ENCODE data around the gene UFSP2. TPM values are rescaled to one million over a fixed set of nuclear protein-coding genes. Genes with fewer than 3 reads are reported as not detected.
"Not testable (repeated sequence)": the region's sequence is repeated elsewhere in the genome, so short reads cannot be mapped to it uniquely, and the experiment has no call there.

UFSP2 gene
- total RNA-seq, 1 experiment from 2014 or later = 19.0 TPM

DNA sequence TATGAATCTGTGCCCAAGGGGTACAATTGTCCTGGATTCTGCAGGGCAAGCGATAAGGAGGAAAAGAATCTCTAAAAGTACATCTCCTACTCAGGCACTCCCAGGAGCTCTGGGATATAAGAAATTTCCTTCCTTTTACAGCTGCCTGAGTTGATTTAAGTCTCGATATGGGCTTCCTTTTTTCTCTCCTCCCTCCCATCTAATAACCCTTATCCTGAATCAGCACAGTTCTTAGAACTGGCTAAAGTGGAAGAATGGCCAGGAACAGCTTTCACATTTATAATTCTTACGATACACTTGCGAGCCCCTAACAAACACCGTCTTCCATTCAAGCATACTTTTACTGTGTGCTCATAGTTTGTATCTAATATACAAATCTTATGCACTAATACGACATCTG lies 51.2 kb downstream of the UFSP2 start:
- H3K4me3 ChIP-seq (ENCODE audit: low read length) = no peak overlapping the region
- H3K9me3 ChIP-seq (ENCODE audit: low read length) = no peaks in the 10 kb centered on the region
- H3K4me2 ChIP-seq (ENCODE audit: low read depth, low read length, poor library complexity, severe bottlenecking) = no peak overlapping the region
- H4K20me1 ChIP-seq (ENCODE audit: insufficient read depth, low read depth, low read length) = no peaks in the 10 kb centered on the region
- no peaks in the 10 kb centered on the region for H3K9me2 ChIP-seq (replicated peaks; ENCODE audit: insufficient read depth, low read length)
- DNase-seq = no peak
- no peak overlapping the region for H3K27ac ChIP-seq (ENCODE audit: low read length)
- H3K36me3 ChIP-seq (ENCODE audit: insufficient read depth, low read length) = peaks cover 5% of the 10 kb centered on the region
- H3K79me2 ChIP-seq (ENCODE audit: low read length) = no peaks in the 10 kb centered on the region
- no peaks in the 10 kb centered on the region for H3K27me3 ChIP-seq (ENCODE audit: low read length)
- H3K4me1 ChIP-seq (ENCODE audit: low read length) = no peaks in the 10 kb centered on the region
- H3K9ac ChIP-seq (ENCODE audit: low read length) = no peak overlapping the region
- no peak overlapping the region for H2AFZ ChIP-seq (ENCODE audit: low read length)

DNA sequence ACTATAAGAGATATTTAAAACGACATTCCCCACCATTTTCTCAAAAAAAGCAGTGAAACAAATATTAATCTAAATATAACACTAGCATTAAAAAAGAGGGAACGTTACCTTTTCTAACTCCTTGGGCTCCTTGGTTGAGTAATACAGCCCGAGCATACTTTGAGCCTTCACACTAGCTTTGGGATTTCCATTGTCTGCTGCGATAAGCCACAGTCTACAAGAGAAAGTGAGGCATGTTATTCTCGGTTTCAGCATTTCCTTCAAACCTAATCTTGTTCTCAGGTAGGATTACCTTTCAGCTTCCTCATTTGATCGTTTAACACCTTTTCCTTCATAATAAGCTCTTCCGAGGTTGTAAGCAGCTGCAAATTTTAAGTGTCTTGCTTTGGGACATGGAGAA lies 51.7 kb downstream of the UFSP2 start:
- Histone ChIP-seq H3K9me2 (replicated peaks; ENCODE audit: insufficient read depth, low read length) (no peaks in the 10 kb centered on the region), H3K27ac (ENCODE audit: low read length) (no peak overlapping the region), H3K9ac (ENCODE audit: low read length) (no peak overlapping the region), H3K4me1 (ENCODE audit: low read length) (no peaks in the 10 kb centered on the region), H3K36me3 (ENCODE audit: insufficient read depth, low read length) (peaks cover 5% of the 10 kb centered on the region), H3K4me3 (ENCODE audit: low read length) (no peak overlapping the region), H3K79me2 (ENCODE audit: low read length) (no peaks in the 10 kb centered on the region), H4K20me1 (ENCODE audit: insufficient read depth, low read depth, low read length) (no peaks in the 10 kb centered on the region), H2AFZ (ENCODE audit: low read length) (no peak overlapping the region), H3K27me3 (ENCODE audit: low read length) (no peaks in the 10 kb centered on the region), H3K4me2 (ENCODE audit: low read depth, low read length, poor library complexity, severe bottlenecking) (no peak overlapping the region), H3K9me3 (ENCODE audit: low read length) (no peaks in the 10 kb centered on the region)
- DNase-seq = no peak

DNA sequence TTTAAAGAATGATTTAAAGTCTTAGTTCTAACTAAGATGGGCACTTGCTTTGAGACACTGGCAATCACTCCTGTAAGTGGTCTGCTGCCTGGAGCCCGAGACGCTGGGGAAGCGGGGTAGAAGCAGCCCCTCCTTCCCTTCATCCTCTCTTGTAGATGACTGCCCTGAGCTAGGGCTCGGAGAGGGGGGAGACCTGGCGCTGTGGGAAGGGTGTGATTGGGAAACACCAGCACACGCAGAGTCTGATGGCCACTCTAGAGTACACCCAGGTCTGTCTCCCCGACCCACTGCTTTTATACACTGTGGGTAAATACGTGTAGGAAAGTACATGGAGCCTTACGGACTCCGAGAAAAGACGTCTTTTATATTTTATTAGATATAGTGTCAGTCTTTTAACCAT lies 54.1 kb downstream of the UFSP2 start:
- no peak overlapping the region for H3K9ac ChIP-seq (ENCODE audit: low read length)
- H3K4me3 ChIP-seq (ENCODE audit: low read length) = no peak overlapping the region
- DNase-seq = no peak
- no peaks in the 10 kb centered on the region; the same call in none of the 2 replicates for H3K36me3 ChIP-seq (ENCODE audit: insufficient read depth, low read length)
- H3K9me2 ChIP-seq (replicated peaks; ENCODE audit: insufficient read depth, low read length) = no peaks in the 10 kb centered on the region
- no peak overlapping the region for H3K27ac ChIP-seq (ENCODE audit: low read length)
- H3K27me3 ChIP-seq (ENCODE audit: low read length) = no peaks in the 10 kb centered on the region
- H4K20me1 ChIP-seq (ENCODE audit: insufficient read depth, low read depth, low read length) = no peaks in the 10 kb centered on the region
- H2AFZ ChIP-seq (ENCODE audit: low read length) = no peak overlapping the region
- H3K79me2 ChIP-seq (ENCODE audit: low read length) = no peaks in the 10 kb centered on the region
- H3K9me3 ChIP-seq (ENCODE audit: low read length) = no peaks in the 10 kb centered on the region
- no peaks in the 10 kb centered on the region for H3K4me1 ChIP-seq (ENCODE audit: low read length)
- no peak overlapping the region for H3K4me2 ChIP-seq (ENCODE audit: low read depth, low read length, poor library complexity, severe bottlenecking)

GRCh38 chr4:185370268-185370949 lies 55.4 kb downstream of the UFSP2 start:
- Histone ChIP-seq H3K9me3 (ENCODE audit: low read length) (no peaks in the 10 kb centered on the region), H3K4me1 (ENCODE audit: low read length) (no peaks in the 10 kb centered on the region), H4K20me1 (ENCODE audit: insufficient read depth, low read depth, low read length) (no peaks in the 10 kb centered on the region), H3K27ac (ENCODE audit: low read length) (no peak overlapping the region), H2AFZ (ENCODE audit: low read length) (no peak overlapping the region), H3K4me2 (ENCODE audit: low read depth, low read length, poor library complexity, severe bottlenecking) (no peak overlapping the region), H3K36me3 (ENCODE audit: insufficient read depth, low read length) (no peaks in the 10 kb centered on the region; the same call in none of the 2 replicates), H3K4me3 (ENCODE audit: low read length) (no peak overlapping the region), H3K9me2 (replicated peaks; ENCODE audit: insufficient read depth, low read length) (no peaks in the 10 kb centered on the region), H3K9ac (ENCODE audit: low read length) (no peak overlapping the region), H3K79me2 (ENCODE audit: low read length) (no peaks in the 10 kb centered on the region), H3K27me3 (ENCODE audit: low read length) (no peaks in the 10 kb centered on the region)
- DNase-seq = no peak

- no peaks in the 10 kb centered on the region for H3K9me2 ChIP-seq (replicated peaks; ENCODE audit: insufficient read depth, low read length)
- no peak for DNase-seq
- H4K20me1 ChIP-seq (ENCODE audit: insufficient read depth, low read depth, low read length) = no peaks in the 10 kb centered on the region
- H3K27ac ChIP-seq (ENCODE audit: low read length) = no peak overlapping the region
- no peaks in the 10 kb centered on the region for H3K79me2 ChIP-seq (ENCODE audit: low read length)
- no peaks in the 10 kb centered on the region for H3K9me3 ChIP-seq (ENCODE audit: low read length)
- no peak overlapping the region for H3K4me2 ChIP-seq (ENCODE audit: low read depth, low read length, poor library complexity, severe bottlenecking)
- no peaks in the 10 kb centered on the region for H3K27me3 ChIP-seq (ENCODE audit: low read length)
- H3K4me3 ChIP-seq (ENCODE audit: low read length) = no peak overlapping the region
- no peak overlapping the region for H3K9ac ChIP-seq (ENCODE audit: low read length)
- no peaks in the 10 kb centered on the region; the same call in none of the 2 replicates for H3K36me3 ChIP-seq (ENCODE audit: insufficient read depth, low read length)
- no peak overlapping the region for H2AFZ ChIP-seq (ENCODE audit: low read length)
- H3K4me1 ChIP-seq (ENCODE audit: low read length) = no peaks in the 10 kb centered on the region
Measured at GRCh38 chr4:185369731-185370130, 56.0 kb downstream of the UFSP2 start.

GRCh38 chr4:185364886-185365285 lies 60.9 kb downstream of the UFSP2 start:
- no peaks in the 10 kb centered on the region for H3K9me3 ChIP-seq (ENCODE audit: low read length)
- H2AFZ ChIP-seq (ENCODE audit: low read length) = no peak overlapping the region
- H4K20me1 ChIP-seq (ENCODE audit: insufficient read depth, low read depth, low read length) = no peaks in the 10 kb centered on the region
- no peaks in the 10 kb centered on the region for H3K4me1 ChIP-seq (ENCODE audit: low read length)
- no peak for DNase-seq
- no peaks in the 10 kb centered on the region for H3K9me2 ChIP-seq (replicated peaks; ENCODE audit: insufficient read depth, low read length)
- H3K4me2 ChIP-seq (ENCODE audit: low read depth, low read length, poor library complexity, severe bottlenecking) = no peak overlapping the region
- H3K79me2 ChIP-seq (ENCODE audit: low read length) = no peaks in the 10 kb centered on the region
- no peak overlapping the region for H3K4me3 ChIP-seq (ENCODE audit: low read length)
- no peaks in the 10 kb centered on the region for H3K27me3 ChIP-seq (ENCODE audit: low read length)
- H3K9ac ChIP-seq (ENCODE audit: low read length) = no peak overlapping the region
- no peak overlapping the region for H3K27ac ChIP-seq (ENCODE audit: low read length)
- 0 out of 2 replicates have a peak, but pooled peaks cover under 1% of the 10 kb centered on the region for H3K36me3 ChIP-seq (ENCODE audit: insufficient read depth, low read length)

DNA sequence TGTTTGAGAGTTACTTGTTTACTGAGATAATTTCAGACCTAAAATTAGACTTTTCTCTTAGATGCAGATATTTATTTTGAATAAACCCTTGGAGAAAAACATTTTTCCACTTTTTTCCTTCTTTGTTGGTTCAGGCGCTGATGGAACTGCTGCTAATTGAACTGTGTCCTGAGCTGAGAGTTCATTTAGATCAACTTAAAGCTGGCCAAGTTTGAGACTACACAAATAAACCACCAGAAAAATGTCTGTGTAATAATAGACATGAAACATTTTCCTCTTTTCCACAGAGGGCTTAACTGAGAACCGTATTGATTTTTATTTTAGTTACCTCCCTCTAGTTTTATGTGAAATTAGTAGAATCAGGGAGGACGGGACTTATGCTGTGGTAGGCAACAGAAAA lies 62.5 kb downstream of the UFSP2 start:
- no peaks in the 10 kb centered on the region for H3K4me1 ChIP-seq (ENCODE audit: low read length)
- no peaks in the 10 kb centered on the region for H3K9me2 ChIP-seq (replicated peaks; ENCODE audit: insufficient read depth, low read length)
- no peak overlapping the region for H3K9ac ChIP-seq (ENCODE audit: low read length)
- DNase-seq = no peak
- H3K4me2 ChIP-seq (ENCODE audit: low read depth, low read length, poor library complexity, severe bottlenecking) = no peak overlapping the region
- no peaks in the 10 kb centered on the region for H4K20me1 ChIP-seq (ENCODE audit: insufficient read depth, low read depth, low read length)
- H3K79me2 ChIP-seq (ENCODE audit: low read length) = no peaks in the 10 kb centered on the region
- no peak overlapping the region for H2AFZ ChIP-seq (ENCODE audit: low read length)
- no peaks in the 10 kb centered on the region for H3K9me3 ChIP-seq (ENCODE audit: low read length)
- H3K27me3 ChIP-seq (ENCODE audit: low read length) = no peaks in the 10 kb centered on the region
- H3K4me3 ChIP-seq (ENCODE audit: low read length) = no peak overlapping the region
- no peak overlapping the region for H3K27ac ChIP-seq (ENCODE audit: low read length)
- 0 out of 2 replicates have a peak, but pooled peaks cover 2% of the 10 kb centered on the region for H3K36me3 ChIP-seq (ENCODE audit: insufficient read depth, low read length)

GRCh38 chr4:185362570-185362969 lies 63.2 kb downstream of the UFSP2 start:
- H2AFZ ChIP-seq (ENCODE audit: low read length); H3K4me1 ChIP-seq (ENCODE audit: low read length); H3K27ac ChIP-seq (ENCODE audit: low read length): not testable (repeated sequence)

More at GRCh38 chr4:185362570-185362969, 63.2 kb downstream of the UFSP2 start:
- H3K9me3 ChIP-seq (ENCODE audit: low read length); H3K79me2 ChIP-seq (ENCODE audit: low read length); H3K4me2 ChIP-seq (ENCODE audit: low read depth, low read length, poor library complexity, severe bottlenecking); H3K36me3 ChIP-seq (ENCODE audit: insufficient read depth, low read length); DNase-seq; H3K27me3 ChIP-seq (ENCODE audit: low read length); H4K20me1 ChIP-seq (ENCODE audit: insufficient read depth, low read depth, low read length); H3K9ac ChIP-seq (ENCODE audit: low read length); H3K9me2 ChIP-seq (replicated peaks; ENCODE audit: insufficient read depth, low read length); H3K4me3 ChIP-seq (ENCODE audit: low read length): not testable (repeated sequence)
